ENCODE results near the gene GOLGA8J.
A peak's percentile ranks its signal among the peaks of the same experiment; 100 is the strongest.
"Not testable (repeated sequence)": the region's sequence is repeated elsewhere in the genome, so short reads cannot be mapped to it uniquely, and the experiment has no call there.

Gene GOLGA8J

GRCh38 chr15:30072630-30073029, 10.1 kb upstream of the GOLGA8J start:
- DNase-seq (ENCODE audit: low read depth in 2 of 2) = no peak

DNA sequence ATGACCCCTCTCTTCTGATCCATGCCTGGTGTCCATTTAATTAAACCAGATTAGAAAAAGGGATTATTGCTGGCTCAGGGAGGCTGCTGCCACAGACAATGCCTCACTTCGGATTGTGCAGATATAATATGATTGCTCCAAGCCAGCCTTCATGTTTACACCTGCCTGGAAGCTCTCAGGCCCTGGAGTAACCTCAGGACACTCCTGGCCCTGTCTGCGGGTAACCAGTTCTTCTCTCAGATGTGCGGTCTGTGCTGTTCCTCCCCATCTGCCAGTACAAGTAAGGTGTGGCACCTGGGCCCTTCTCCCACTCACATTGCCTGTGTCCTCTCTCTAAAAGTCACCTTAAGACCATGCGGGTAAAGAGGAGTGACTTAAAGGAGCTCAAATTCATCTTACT, 8.8 kb upstream of the GOLGA8J start:
- no peak for DNase-seq (ENCODE audit: low read depth in 2 of 2)

- DNase-seq (ENCODE audit: low read depth in 2 of 2) = peak; percentile 31 to 32
These were observed 1.9 kb upstream of the GOLGA8J start for GRCh38 chr15:30080816-30081215.

- DNase-seq (ENCODE audit: low read depth in 2 of 2) = not testable (repeated sequence)
These were observed 15.1 kb downstream of the GOLGA8J start for GRCh38 chr15:30097827-30098226.

- DNase-seq (ENCODE audit: low read depth in 2 of 2) = not testable (repeated sequence)
These were observed 20.1 kb downstream of the GOLGA8J start for GRCh38 chr15:30102890-30103289.

DNA sequence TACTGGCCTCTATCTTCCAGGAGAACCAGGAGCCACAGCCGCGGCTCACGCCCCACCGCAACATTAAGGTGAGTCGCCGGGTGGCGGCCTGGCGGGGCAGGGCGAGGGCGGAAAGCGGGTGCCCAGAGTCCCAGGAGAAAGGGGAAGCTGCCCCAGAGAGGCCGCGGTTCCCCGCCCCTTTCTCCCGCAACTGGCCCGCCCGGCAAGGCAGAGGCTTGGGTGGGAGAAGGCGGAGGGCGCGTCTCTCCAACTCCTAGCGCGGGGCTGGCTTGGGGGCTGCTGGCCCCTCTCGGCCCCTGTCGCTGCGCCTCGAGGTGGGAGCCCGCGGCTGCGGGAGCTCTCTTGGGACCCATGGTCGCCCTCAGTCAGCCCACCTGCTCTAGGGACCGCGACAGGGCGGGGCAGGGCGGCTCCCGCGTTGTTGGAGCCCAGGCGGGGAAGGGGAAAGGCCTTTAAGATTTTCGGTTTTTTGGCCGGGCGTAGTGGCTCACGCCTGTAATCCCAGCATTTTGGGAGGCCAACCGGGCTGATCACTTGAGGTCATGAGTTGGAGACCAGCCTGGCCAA, 21.3 kb downstream of the GOLGA8J start:
- not testable (repeated sequence) for DNase-seq (ENCODE audit: low read depth in 2 of 2)

GRCh38 chr15:30110591-30110990, 27.8 kb downstream of the GOLGA8J start:
- DNase-seq (ENCODE audit: low read depth in 2 of 2) = not testable (repeated sequence)

DNA sequence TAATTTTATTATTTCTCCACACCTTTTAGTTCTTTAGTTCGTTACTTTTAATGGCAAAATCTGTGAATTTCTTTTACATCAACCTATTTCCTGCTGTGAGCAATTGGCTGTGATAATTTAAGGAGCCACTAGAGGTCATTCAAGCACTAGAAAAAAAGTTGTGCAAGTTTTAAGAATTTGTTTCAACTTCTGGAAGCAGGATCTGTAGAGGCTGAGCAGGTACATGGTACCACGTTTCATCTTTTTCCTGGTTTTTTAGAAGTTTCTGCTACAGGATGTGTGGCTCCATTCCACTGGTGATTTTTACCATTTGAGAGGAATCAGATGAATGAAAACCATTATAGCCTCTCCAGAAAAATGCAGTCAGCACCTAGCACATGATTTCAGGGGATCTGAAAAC, 47.3 kb downstream of the GOLGA8J start:
- DNase-seq (ENCODE audit: low read depth in 2 of 2) = not testable (repeated sequence)

- not testable (repeated sequence) for DNase-seq (ENCODE audit: low read depth in 2 of 2)
These were observed 52.0 kb downstream of the GOLGA8J start, which contains the start of gene GOLGA8T for GRCh38 chr15:30134751-30135150. Gene GOLGA8T, plus strand, starts transcription at chr15:30135051. Its CDS starts 98 bp downstream, at chr15:30135149.
